Right atrium auricular region (tissue), 2 donors: ENCODE measurements around the gene GPR179. TPM values are rescaled to one million over a fixed set of nuclear protein-coding genes. Genes with fewer than 3 reads are reported as not detected.

Source experiments
- DNase-seq: peaks from one replicate; pipeline ENCODE4 v3.0.0-alpha.2; 2019; ENCODE audit warnings: low spot score
- H3K27ac ChIP-seq, 2 donors: fragments of 200-600 bp; sonication (generic); 1 replicate in 1 of 2; 2 replicates in 1 of 2; pipeline ENCODE4 v1.5.1; 2016 to 2019
- H3K27me3 ChIP-seq, 2 donors: fragments of 200-600 bp; sonication (generic); one replicate each; pipeline versions ENCODE4 v1.5.1 to v1.6.0; 2017 to 2019
- H3K36me3 ChIP-seq: fragments of 200-600 bp; sonication (generic); one replicate; pipeline ENCODE4 v1.5.1; 2016
- H3K4me1 ChIP-seq, 2 donors: fragments of 200-600 bp; sonication (generic); one replicate each; pipeline versions ENCODE4 v1.5.1 to v1.6.0; 2017 to 2019
- H3K4me3 ChIP-seq, 2 donors: fragments of 200-600 bp; sonication (generic); 1 replicate in 1 of 2; 2 replicates in 1 of 2; pipeline ENCODE4 v1.5.1; 2017 to 2019; ENCODE audit warnings: mild to moderate bottlenecking in 1 of 2, moderate library complexity in 1 of 2
- H3K9me3 ChIP-seq, 2 donors: fragments of 200-600 bp; sonication (generic); one replicate each; pipeline ENCODE4 v1.5.1; 2019
- total RNA-seq, 2 donors: library from RNA; depleted of rRNA; stranded (reverse); fragments of >200 nt; gene quantifications; one replicate each; pipeline ENCODE4 v1.1.0, GENCODE V29; 2016
- TF ChIP-seq, protein P1 (sequence below), 2 donors: fragments of 200-600 bp; sonication (generic); IDR thresholded peaks; one replicate each; pipeline ENCODE4 v1.5.1; 2019; ENCODE audit warnings: antibody characterized with exemption in 2 of 2

Gene GPR179
- total RNA-seq, 2 donors from 2014 or later, result not detected

DNA sequence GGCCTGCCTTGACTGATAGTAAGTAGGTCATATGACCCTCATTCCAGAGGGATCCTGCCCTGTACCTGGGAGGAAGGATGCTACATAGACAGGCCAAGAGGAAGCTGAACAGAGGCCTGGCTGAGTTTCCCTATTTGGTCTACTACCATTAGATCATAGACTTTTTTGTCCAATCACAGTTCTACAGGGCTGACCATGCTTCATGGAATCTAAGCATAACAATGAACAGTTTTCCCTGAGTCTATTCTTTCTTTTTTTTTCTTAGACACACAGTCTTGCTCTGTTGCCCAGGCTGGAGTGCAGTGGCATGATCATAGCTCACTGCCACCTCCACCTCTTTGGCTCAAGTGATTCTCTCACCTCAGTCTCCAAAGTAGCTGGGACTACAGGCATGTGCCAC lies 3.9 kb downstream of the GPR179 start:
- TF ChIP-seq, protein P1, sequence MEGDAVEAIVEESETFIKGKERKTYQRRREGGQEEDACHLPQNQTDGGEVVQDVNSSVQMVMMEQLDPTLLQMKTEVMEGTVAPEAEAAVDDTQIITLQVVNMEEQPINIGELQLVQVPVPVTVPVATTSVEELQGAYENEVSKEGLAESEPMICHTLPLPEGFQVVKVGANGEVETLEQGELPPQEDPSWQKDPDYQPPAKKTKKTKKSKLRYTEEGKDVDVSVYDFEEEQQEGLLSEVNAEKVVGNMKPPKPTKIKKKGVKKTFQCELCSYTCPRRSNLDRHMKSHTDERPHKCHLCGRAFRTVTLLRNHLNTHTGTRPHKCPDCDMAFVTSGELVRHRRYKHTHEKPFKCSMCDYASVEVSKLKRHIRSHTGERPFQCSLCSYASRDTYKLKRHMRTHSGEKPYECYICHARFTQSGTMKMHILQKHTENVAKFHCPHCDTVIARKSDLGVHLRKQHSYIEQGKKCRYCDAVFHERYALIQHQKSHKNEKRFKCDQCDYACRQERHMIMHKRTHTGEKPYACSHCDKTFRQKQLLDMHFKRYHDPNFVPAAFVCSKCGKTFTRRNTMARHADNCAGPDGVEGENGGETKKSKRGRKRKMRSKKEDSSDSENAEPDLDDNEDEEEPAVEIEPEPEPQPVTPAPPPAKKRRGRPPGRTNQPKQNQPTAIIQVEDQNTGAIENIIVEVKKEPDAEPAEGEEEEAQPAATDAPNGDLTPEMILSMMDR (IDR thresholded peaks at IDR 0.05), result no peak
- Histone ChIP-seq H3K27ac (no peak overlapping the region), H3K4me3 (no peak overlapping the region), H3K27me3 (no peaks in the 10 kb centered on the region), H3K9me3 (no peaks in the 10 kb centered on the region), H3K4me1 (peaks cover 0 to 9% of the 10 kb centered on the region in 2 donors), H3K36me3 (no peaks in the 10 kb centered on the region)
- DNase-seq, result no peak

DNA sequence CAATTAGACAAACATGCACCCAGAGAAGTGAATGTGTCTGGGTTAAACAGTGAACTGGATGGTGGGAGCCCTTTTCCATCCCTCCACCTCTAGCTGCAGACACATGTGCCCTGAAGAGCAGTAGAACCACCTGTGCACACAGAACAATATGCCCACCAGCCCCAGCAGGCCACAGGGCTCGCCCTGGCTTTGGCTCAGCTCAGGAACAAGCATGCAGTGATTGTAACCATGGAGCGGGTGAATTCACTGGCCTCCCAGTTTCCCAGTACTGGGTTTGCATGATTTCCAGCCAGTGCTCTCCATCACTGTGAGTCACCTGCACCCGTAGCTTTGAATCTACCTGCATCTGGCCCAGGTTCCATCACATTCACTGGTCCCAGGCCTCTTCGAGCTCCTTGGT lies 5.2 kb downstream of the GPR179 start:
- TF ChIP-seq, protein P1 (IDR thresholded peaks at IDR 0.05), result no peak
- no peak overlapping the region for H3K27ac ChIP-seq
- DNase-seq, result no peak
- no peaks in the 10 kb centered on the region for H3K27me3 ChIP-seq
- no peak overlapping the region for H3K4me3 ChIP-seq
- no peaks in the 10 kb centered on the region for H3K9me3 ChIP-seq
- peaks cover 0 to 9% of the 10 kb centered on the region in 2 donors for H3K4me1 ChIP-seq
- no peaks in the 10 kb centered on the region for H3K36me3 ChIP-seq

DNA sequence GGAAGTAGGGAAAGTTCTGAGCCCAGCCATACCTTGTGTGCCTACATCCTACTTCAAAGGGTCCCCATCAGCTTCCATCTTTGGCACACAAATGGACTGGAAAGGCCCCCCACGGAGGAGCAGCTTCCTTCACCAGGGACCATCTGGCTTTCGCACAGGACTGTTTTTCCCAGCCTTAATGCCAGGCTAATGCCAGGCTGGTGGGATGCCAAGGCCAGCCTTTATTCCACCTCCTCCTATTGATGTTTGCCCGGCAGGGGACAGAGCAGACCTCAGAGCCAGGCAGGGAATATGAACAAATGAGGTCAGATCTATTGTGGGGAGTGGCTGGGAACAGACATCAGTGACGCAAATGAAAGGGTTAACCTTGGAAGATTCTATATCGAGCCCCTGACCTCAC lies 5.7 kb downstream of the GPR179 start:
- H3K27ac ChIP-seq, result no peak overlapping the region
- H3K9me3 ChIP-seq, result no peaks in the 10 kb centered on the region
- TF ChIP-seq, protein P1 (IDR thresholded peaks at IDR 0.05), result no peak
- DNase-seq, result no peak
- no peak overlapping the region for H3K4me3 ChIP-seq
- H3K36me3 ChIP-seq, result no peaks in the 10 kb centered on the region
- peaks cover 0 to 9% of the 10 kb centered on the region in 2 donors for H3K4me1 ChIP-seq
- no peaks in the 10 kb centered on the region for H3K27me3 ChIP-seq

DNA sequence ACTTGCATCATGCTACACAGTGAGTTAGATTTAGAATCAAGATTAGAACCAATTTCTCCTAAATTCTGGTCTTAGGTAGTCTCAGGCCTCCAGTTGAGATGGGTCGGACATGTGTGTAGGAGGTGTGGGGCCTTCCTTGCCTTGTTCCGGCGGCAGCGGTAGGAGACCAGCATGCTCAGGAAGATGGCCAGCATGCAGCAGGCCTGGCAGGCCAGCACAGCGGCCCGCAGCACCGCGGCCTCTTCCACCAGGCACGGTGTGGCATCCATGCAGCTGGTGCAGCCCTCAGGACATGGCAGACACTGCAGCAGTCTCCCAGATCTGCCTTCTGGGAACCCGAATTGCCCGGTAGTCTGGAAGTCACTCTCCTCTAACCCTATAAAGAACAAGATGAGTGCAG lies 6.9 kb downstream of the GPR179 start:
- no peak for DNase-seq
- no peaks in the 10 kb centered on the region for H3K36me3 ChIP-seq
- TF ChIP-seq, protein P1 (IDR thresholded peaks at IDR 0.05), result no peak
- H3K27me3 ChIP-seq, result no peaks in the 10 kb centered on the region
- peaks cover 0 to 8% of the 10 kb centered on the region in 2 donors for H3K4me1 ChIP-seq
- no peak overlapping the region for H3K4me3 ChIP-seq
- H3K27ac ChIP-seq, result no peak overlapping the region
- H3K9me3 ChIP-seq, result no peaks in the 10 kb centered on the region

DNA sequence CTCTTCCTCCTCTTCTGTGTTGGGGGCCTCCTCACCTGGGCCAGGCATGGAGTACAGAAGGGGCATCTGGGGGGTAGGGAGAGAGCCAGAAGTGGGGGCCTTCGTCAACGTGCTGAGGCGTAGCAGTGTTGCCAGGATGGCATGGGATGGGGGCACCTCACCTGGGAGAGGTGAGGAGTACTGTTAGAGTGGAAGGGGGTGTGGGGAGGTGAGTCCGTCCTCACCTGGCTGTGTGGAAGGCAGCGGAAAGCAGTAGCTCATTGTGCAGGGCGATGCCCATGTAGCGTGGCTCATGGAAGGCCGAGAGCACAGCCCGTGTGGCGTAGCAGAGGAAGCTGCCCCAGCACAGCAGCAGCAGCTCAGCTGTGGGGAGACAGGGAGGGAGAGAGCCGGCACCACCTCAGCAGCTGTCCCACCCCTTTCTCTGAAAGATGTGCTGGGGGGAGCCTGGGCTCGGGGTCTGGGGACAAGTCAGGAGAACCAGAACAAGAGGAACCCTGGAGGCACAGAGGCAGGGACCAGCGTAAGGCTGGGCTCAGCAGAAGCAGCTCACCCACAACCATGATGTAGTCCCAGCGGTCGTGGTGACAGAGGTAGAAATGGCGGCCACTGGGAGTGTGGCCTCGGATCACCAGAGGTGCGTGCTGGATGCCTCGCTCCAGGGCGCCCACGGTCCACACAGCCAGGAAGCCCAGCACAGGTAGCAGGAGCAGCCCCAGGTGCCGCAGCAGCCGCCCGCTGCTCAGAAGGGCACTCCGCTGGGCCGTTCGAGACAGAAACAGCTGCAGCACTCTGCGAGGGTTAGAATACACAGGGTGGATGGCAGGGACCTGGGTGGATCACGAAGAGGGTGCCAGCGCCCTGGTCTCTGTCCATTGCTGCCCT lies 9.0 kb downstream of the GPR179 start:
- no peaks in the 10 kb centered on the region for H3K27me3 ChIP-seq
- H3K27ac ChIP-seq, result no peak overlapping the region
- TF ChIP-seq, protein P1 (IDR thresholded peaks at IDR 0.05), result no peak
- DNase-seq, result no peak
- no peak overlapping the region for H3K4me3 ChIP-seq
- no peaks in the 10 kb centered on the region for H3K36me3 ChIP-seq
- H3K4me1 ChIP-seq, result no peaks in the 10 kb centered on the region
- no peaks in the 10 kb centered on the region for H3K9me3 ChIP-seq
